Left colon (tissue), 2 donors: ENCODE measurements around the gene CDH12. TPM values are rescaled to one million over a fixed set of nuclear protein-coding genes. Genes with fewer than 3 reads are reported as not detected.

Source experiments
- ATAC-seq: fragments of 200-7000 bp; cut with Tn5 transposase; one replicate; pipeline ENCODE4 v1.9.1; 2020; ENCODE audit warnings: mild to moderate bottlenecking, moderate library complexity
- DNase-seq, 2 donors: peaks; one replicate each; pipeline ENCODE4 v3.0.0-alpha.2; 2020
- intact Hi-C, 2 donors: fragments of 100-400 bp; cut with DNase I in 1 of 2; cut with micrococcal nuclease in 1 of 2; formaldehyde crosslinking; loops; one replicate each; pipeline versions ENCODE4 v1.11.2 to v1.14.0; 2022; cut with DNase I, micrococcal nuclease
- total RNA-seq, 2 donors: library from RNA; stranded (reverse); fragmentation: NEBNext Ultra II Directional; extraction: Animal tissue kit (Norgen Biotek cat#: 25700); gene quantifications; one replicate each; pipeline ENCODE4 v1.2.1, GENCODE V29; 2021
- donor health status: DM: no; HTN: no; CAD: no.
- donor health status: DM: yes; HTN: yes; CAD: no.

Gene CDH12
- total RNA-seq, 2 donors from 2014 or later: not detected

DNA sequence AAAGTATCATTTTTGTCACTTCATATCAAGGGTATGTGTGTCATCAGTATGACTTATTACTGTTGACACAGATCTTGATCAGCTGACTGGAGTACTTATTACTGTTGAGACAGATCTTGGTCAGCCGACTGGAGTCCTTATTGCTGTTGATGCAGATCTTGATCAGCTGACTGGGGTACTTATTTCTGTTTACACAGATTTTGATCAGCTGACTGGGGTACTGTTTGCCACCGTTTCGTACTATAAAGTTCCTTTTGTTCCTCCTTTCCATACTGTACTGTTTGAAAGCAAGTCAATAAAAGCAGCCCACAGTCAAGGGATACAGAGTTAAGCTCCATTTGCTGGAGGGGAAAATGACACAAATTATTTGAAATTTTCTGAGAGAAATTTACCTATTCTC is 347.3 kb downstream of the CDH12 start:
- no peak for ATAC-seq

DNA sequence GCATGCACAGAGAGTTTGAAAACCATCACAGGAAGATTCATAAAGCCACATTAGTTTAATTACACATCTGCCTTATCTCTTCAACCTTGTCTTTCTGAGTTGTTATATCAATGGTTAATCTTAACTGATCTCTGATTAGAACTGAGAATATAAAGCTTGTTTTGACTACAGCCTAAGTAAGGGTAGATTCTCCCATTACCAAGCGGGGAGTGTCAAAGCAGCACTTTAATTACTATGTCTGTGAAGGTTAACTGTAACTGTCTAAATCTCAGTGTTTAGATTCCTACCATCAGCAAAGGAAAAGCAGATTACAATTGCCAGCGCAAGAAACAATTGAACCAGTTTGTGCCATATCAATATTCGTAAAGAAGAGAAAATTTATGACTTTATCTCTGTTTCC is 348.7 kb downstream of the CDH12 start:
- ATAC-seq: no peak
- no peak for DNase-seq
- intact Hi-C loops: no loop called here

More for the DNA sequence above, 347.3 kb downstream of the CDH12 start:
- intact Hi-C loops: no loop called here
- no peak for DNase-seq

DNA sequence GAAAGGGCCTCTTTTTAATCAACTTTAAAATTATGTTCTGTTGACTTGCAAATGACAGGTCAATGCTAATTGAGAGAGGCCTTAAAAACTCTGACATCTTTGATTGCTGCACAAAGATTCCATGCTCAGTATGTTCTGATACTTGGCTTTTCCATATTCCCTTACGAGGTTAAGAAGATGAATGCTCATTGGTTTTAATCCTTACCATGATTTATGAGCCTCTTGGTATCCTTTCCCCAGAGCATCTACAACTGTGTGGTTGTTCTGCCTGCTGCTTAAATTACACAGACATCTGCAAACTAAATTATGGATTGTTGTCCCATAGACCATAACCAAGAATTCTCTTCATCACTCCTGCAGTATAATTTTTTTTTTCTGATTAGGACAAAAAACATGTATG is 352.6 kb downstream of the CDH12 start:
- ATAC-seq: no peak
- no peak for DNase-seq

DNA sequence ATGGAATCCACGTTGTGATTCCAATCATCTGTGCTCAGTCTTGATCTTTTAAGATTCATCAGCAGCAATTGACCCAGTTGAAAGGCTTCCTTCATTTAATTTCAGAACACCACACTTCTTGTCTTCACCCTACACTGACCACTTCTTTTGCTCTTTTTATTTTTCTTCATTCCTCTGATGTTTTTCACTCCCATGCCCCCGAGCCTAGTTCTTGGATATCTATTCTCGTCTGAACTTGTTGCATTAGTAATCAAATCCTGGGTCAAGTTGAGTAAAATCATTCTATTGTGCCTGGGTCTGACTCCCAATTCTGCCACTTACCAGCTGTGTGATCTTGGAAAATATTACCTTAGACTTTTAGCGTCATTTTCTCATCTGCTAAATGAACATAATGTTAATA is 356.5 kb downstream of the CDH12 start:
- no peak for DNase-seq
- intact Hi-C loops: no loop called here
- no peak for ATAC-seq

More for the DNA sequence above, 352.6 kb downstream of the CDH12 start:
- intact Hi-C loops: no loop called here

DNA sequence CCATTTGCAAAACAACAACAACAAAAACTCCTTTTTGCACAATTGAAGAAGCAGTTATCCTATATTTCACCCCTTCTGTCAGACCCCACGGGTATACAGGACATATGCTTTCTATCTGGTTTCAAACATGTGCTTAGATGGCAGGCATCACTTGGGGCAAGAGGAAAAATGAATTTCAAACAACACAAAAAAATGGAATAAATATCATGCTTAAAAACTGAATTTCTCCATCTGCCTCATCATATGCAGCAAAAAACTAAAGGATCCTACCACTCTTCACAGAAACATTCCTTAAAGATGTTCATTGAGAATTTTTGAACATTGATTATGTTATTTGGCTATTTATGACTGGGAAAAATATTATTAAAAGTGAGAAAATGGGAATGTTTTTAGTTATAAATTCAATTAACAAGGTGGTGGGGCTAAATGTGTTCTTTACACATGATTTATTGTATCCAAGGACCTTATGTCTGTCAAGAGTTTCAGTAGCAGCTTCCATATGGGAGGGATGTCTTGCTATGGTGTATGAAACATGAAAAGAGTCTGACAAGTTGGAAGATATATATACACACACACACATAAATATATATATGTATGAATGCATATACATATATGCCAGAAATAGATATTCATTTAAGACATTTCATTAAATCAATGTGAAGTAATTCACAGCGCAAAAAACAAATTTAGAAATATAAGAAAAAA is 358.0 kb downstream of the CDH12 start:
- DNase-seq (no peak), ATAC-seq (no peak)
- intact Hi-C loops: no loop called here

DNA sequence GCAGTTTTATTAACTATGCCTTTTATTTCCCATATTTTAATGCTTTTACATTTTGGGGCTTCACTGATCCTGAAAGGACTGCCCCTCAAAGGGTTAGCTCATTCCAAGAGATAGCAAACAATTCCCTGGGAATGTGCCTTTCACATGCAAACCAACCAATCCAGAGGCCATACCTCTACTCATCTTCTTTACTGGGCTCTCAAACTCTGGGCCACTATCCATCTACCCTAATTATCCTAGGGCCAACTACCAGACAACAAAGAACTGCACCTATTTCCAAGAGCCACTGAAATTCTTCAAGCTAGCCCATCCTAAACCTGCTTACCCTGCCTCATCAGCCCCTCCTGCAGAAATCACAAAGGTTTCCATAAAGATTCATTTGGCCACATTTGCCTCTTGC is 364.7 kb downstream of the CDH12 start:
- ATAC-seq (no peak), DNase-seq (no peak)
- intact Hi-C loops: no loop called here

DNA sequence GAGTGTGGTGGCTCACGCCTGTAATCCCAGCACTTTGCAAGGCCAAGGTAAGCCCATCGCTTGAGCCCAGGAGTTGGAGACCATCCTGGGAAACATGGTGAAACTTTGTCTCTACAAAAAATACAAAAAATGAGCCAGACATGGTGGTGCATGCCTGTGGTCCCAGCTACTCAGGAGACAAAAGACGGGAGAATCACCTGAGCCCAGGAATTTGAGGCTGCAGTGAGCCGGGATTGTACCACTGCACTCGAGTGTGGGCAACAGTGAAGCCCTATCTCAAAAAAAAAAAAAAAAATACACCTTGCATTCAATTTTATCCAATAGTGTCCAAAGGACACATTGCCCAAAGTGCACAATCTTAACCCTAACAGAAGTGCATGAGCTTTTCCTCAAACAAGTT is 372.8 kb downstream of the CDH12 start:
- ATAC-seq (no peak), DNase-seq (no peak)
- intact Hi-C loops: no loop called here

DNA sequence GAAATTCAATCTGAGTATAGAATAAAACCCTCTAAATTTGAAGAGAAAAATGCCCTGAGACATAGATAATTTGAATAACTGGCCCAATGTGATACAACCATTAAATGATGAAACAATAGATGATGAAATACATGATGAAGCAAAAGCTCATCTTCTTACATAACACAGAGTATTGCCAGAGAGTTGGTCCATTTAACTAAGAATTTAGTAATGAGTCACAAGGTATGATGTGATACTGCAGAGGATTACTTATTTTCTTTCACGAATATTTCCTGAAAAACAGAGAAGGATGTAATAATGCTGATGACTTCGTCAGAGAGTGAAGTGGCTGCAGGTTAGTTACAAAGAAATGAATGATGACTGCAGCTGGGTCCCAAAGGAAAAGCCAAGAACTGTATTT is 379.3 kb downstream of the CDH12 start:
- intact Hi-C loops: no loop called here
- no peak for DNase-seq
- no peak for ATAC-seq

DNA sequence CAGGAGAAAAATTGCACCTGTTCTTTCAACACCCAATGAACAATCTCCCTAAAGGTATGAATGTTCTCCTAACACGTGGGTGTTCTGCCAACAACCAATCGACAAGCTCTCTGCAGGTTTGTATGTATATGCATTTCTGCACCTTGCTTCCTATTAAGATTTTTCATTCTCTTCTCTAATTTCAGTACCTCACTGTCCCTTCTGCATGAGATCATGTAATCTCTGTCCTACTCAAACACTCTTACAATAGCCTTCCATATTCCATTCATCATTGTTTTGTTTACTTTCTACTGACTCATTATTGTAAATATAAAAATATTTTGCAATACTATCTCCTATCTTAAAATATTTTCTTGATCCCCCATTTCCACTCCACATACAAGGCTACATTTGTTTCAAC is 382.0 kb downstream of the CDH12 start:
- ATAC-seq: no peak
- no peak for DNase-seq
- intact Hi-C loops: no loop called here

DNA sequence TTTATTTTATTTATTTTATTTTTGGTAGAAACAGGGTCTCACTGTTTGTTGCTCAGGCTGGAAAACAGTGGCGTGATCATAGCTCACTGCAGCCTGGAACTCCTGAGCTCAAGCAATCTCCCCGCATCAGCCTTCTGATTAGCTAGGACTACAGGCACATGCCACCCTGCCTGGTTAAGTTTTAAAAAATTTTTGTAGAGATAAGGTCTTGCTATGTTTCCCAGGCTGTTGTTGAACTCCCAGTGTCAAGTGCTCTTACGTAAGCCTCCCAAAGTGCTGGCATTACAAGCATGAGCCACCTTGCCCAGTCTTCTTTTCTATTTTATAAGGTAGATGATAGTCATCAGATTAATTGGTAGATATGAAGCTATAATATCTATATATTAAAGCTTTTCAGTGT is 382.7 kb downstream of the CDH12 start:
- ATAC-seq: no peak
- no peak for DNase-seq
- intact Hi-C loops: no loop called here

DNA sequence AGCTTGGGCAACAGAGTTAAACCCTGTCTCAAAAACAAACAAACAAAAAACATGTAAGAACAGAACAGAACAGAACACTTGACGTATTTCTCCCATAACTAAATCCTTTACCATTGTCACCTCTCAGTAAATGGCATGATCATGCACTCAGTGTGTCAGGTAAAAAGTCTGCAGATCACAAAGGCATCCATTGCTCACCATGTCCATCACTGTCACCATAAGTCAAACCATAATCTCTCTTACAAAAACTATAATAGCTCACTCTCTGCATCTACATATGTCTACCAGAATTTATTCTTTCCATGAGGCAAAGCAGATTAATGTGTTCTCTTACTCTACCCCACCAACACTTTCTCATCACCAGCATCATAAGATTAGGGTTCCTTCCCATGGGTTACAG is 387.5 kb downstream of the CDH12 start:
- intact Hi-C loops: no loop called here

DNA sequence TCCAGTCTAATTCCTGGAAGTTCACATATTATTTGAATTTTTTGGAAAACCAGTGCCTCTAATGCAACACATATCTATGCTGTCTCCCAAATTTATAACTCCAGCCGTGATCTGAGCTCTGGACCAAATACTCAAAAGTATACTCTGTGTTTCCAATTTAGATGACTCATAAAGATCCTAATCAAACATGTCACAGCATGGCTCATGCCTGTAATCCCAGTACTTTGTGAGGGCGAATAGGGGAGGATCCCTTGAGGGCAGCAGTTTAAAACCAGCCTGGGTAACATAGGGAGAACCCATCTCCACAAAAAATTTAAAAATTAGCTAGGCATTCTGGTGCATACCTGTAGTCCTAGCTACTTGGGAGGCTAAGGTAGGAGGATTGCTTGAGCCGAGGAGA is 388.0 kb downstream of the CDH12 start:
- intact Hi-C loops: no loop called here
- DNase-seq (no peak), ATAC-seq (no peak)

More for the DNA sequence above, 387.5 kb downstream of the CDH12 start:
- no peak for DNase-seq
- ATAC-seq: no peak

DNA sequence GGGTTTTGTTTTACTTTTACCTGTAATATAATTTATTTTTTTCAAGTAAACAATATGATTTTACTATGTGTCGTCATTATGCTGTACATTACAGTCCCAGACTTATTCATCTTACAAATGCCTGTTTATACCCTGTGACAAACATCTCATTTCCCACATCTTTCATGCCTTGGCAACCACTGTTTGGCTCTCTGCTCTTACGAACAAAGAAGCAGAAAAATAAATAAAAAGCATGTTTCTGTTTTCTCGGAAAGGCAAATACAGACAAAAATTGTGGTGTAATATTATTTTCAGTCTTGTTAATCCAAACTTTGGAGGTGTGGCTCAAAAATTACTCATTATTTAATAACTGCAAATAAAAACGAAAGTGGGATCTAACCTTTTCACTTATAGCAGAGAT is 393.0 kb downstream of the CDH12 start:
- DNase-seq: no peak
- ATAC-seq: no peak
- intact Hi-C loops: no loop called here

DNA sequence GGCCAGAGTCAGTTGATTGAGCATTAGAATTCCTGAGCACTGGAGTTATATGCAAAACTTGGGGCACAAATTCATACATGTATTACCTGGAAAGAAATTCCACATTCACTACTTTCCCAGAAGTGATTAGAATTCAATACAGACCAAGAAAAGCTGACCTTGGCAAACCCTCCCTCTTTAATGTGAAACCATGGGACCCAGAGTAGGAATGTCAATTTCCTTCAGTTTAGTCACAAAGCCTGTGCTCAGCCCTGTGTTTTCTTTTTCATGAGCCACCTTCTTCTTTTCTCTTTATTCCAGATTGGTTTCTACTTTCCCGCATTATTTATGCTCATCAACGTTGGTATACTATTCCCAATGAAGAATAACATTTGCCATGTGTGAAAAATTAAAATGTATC is 420.2 kb downstream of the CDH12 start:
- intact Hi-C loops: no loop called here
- no peak for DNase-seq

DNA sequence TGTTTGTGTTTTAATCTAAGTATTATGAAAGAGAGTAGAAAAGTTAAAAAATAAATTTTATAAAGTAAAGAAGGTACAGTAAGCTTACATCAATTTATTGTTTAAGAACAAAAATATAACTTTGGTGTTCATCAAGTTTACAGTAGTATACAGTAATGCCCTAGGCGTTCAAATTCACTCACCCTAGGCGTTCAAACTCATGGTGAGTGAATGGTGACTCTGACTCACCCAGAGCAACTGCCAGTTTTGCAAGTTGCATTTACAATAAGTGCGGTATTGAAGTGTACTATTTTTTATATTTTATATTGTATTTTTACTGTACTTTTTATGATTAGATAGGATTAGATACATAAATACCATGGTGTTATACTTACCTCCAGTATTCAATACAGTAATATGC is 421.3 kb downstream of the CDH12 start:
- intact Hi-C loops: no loop called here
- DNase-seq (no peak), ATAC-seq (no peak)

More for the DNA sequence above, 420.2 kb downstream of the CDH12 start:
- no peak for ATAC-seq

DNA sequence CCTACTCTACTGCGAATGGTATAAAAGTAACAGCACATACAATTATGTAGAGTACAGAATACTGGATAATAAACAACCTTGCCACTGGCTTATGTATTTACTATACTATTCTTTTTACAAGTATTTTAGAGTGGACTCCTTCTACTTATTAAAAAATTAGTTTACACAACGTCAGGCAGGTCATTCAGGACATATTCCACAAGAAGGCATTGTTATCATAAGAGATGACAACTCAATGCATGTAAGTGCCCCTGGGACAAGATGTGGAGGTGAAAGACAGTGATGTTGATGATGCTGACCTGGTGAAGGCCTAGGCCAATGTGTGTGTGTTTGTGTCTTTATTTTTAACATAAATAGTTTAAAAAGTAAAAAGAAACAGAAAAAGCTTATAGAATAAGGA is 421.7 kb downstream of the CDH12 start:
- ATAC-seq (no peak), DNase-seq (no peak)
- intact Hi-C loops: no loop called here

DNA sequence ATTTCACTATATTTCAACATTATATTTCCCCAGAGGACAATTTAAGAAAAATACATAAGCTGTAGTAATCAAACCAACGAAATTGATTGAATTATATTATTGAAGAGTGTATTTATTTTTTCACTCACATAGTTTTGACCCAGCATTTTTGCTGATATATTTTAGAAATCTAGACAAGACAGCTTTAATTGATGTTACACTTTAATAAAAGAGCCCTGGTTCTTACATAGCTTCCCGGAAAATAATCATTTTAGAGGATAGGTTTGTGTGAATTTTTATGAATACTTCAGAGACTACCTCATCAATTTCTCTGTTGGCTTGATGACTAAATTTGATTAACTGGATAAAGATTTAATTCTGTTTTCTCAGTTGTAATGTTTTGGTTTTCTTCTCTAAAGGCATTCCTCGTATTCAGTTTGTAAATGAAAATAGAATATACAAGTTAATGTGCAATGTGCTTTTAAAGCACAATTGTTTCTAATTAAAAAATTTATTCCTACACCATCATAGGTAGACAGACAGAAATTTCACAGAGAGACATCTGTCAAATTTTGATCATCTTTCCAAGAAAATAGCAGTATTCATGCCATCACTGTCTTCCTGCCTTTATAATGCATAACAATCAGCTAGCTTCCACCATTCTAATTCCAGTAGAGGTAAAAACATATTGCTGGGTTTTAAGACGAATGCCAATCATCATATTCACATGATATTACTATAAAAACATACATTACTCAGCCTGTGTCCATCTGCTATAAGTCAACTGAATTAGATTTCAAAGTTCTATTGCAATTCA is 441.4 kb downstream of the CDH12 start:
- no peak for ATAC-seq
- no peak for DNase-seq
- intact Hi-C loops: no loop called here

DNA sequence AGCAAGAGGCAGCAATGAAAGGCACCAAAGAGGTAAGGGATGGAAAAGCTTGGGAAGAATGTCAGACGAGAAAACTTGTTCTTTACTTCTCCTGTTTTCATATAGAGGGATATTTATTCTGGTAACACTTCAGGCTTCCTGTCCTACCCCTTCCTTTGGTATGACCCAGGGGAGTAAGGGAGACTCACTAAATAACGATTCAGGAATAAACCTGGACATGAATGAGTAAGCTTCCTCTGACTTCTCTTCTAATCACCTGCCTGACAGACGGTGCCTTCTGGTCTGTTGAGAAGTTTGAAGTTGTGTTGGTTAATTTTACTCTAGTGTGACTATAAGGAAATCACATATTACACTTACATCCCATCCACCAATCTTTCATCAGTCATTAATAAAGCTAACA is 461.2 kb downstream of the CDH12 start:
- DNase-seq: no peak
- ATAC-seq: no peak
- intact Hi-C loops: no loop called here

DNA sequence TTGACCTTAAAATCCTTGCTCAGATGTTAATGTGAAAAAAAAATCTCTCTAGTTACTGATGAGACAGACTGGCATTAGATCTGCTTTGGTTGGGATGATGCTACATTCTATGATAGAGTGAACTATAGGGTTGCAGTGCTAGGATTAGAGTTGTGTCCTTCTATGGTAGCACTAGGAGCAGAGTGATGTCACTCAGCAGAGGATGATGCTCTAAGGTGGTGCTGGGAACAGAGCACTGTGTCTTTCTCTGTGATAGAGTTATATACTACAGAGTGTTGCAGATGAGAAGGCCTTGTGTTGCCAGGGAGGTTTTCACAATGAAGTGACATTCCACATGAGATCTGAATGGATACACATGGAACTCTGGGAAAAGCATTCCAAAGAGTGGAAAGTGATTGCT is 462.3 kb downstream of the CDH12 start:
- no peak for ATAC-seq
- no peak for DNase-seq
- intact Hi-C loops: no loop called here

DNA sequence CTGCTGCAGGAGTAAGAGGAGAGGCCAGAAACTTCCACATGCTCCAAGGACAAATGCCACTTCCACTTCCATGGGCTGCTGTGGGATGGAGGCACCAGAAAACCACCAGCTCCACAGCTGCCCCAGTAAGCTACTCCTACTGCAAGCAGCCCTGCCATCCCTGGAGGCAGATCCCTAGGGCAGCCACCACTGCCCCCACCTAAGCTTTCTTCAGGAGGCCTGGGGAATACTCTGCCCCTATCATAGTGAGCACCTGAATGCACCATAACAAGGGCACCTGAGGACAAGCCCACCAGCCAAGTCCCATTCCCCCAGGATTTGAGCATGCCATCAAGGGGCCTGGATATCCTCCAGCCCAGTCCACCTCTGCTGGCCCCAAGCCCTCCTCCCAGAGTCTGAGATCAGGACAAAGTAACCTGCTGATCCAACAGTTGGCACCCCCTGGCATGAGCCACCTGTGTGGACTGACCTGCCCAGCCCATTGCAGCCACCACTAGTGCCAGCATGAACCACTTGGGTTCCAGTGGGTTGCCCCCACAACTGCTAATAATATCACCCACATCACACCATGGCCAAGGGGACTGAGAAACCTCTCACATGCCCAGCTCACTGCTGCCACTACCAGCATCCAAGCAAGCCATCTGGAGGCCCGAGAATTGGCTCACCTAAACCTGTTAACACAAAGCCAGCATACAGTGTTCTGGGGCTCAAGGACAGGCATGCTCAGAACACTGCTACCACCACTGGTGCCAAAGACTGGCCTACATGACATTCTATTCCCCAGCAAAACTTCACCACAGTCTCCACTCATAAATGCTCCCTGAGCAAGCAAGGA is 480.1 kb downstream of the CDH12 start:
- ATAC-seq (no peak), DNase-seq (no peak)
- intact Hi-C loops: no loop called here
